SK-N-SH treated with all-trans-retinoic acid at 6 μM for 48 hours (cell line): ENCODE data around the gene PHACTR2.

ENCODE experiments used
- ATAC-seq: fragments of 200-7000 bp; cut with Tn5 transposase; 3 replicates; pipeline ENCODE4 v1.9.1; 2020; ENCODE audit warnings: mild to moderate bottlenecking, moderate library complexity
- ARNTL ChIP-seq: fragments of 450-650 bp; formaldehyde crosslinking; IDR thresholded peaks from 2 replicates; pipeline ENCODE4 v1.5.0; 2020; ENCODE audit warnings: low read depth, mild to moderate bottlenecking, moderate library complexity, borderline replicate concordance
- CSDC2 ChIP-seq: fragments of 250-450 bp; sonication (Bioruptor Pico); IDR thresholded peaks from 2 replicates; pipeline ENCODE4 v1.5.0; 2020; ENCODE audit warnings: mild to moderate bottlenecking, moderate library complexity
- ESRRG ChIP-seq: fragments of 250-450 bp; sonication (Bioruptor Pico); IDR thresholded peaks from 2 replicates; pipeline ENCODE4 v1.6.1; 2021; ENCODE audit warnings: mild to moderate bottlenecking
- GLIS3 ChIP-seq: fragments of 250-450 bp; sonication (Bioruptor Pico); IDR thresholded peaks from 2 replicates; pipeline ENCODE4 v1.5.0; 2020; ENCODE audit warnings: mild to moderate bottlenecking, moderate library complexity
- ISL1 ChIP-seq: fragments of 250-450 bp; sonication (Bioruptor Pico); IDR thresholded peaks from 2 replicates; pipeline ENCODE4 v2.1.2; 2022; ENCODE audit warnings: mild to moderate bottlenecking, moderate library complexity
- OSR1 ChIP-seq: fragments of 250-450 bp; sonication (Bioruptor Pico); IDR thresholded peaks from 2 replicates; pipeline ENCODE4 v1.8.0; 2022; ENCODE audit warnings: moderate library complexity, mild to moderate bottlenecking, inconsistent platforms
- RARB ChIP-seq: fragments of 250-450 bp; sonication (Bioruptor Pico); IDR thresholded peaks from 2 replicates; pipeline ENCODE4 v1.8.0; 2021; ENCODE audit warnings: mild to moderate bottlenecking, moderate library complexity
- TCF4 ChIP-seq: fragments of 250-450 bp; sonication (Bioruptor Pico); IDR thresholded peaks from 2 replicates; pipeline ENCODE4 v1.8.0; 2021; ENCODE audit warnings: mild to moderate bottlenecking, moderate library complexity, borderline replicate concordance
- TOX ChIP-seq: fragments of 250-450 bp; sonication (Bioruptor Pico); IDR thresholded peaks from 2 replicates; pipeline ENCODE4 v1.8.0; 2021; ENCODE audit warnings: mild to moderate bottlenecking, moderate library complexity, borderline replicate concordance
- ZC3H10 ChIP-seq: fragments of 250-450 bp; sonication (Bioruptor Pico); IDR thresholded peaks from 2 replicates; pipeline ENCODE4 v1.5.1; 2021; ENCODE audit warnings: mild to moderate bottlenecking, moderate library complexity
- ZNF565 ChIP-seq: fragments of 450-650 bp; formaldehyde crosslinking; conservative IDR thresholded peaks from 2 replicates; pipeline ENCODE4 v1.5.0; 2020; ENCODE audit warnings: low read depth, mild to moderate bottlenecking, moderate library complexity
- ZNF70 ChIP-seq: fragments of 450-650 bp; formaldehyde crosslinking; IDR thresholded peaks from 2 replicates; pipeline ENCODE4 v1.5.0; 2020; ENCODE audit warnings: mild to moderate bottlenecking, moderate library complexity
- ZNF8 ChIP-seq: fragments of 450-650 bp; formaldehyde crosslinking; IDR thresholded peaks from 2 replicates; pipeline ENCODE4 v1.5.0; 2020; ENCODE audit warnings: mild to moderate bottlenecking, moderate library complexity
- TF ChIP-seq, protein P1 (sequence below): fragments of 250-450 bp; sonication (Bioruptor Pico); IDR thresholded peaks from 2 replicates; pipeline ENCODE4 v1.5.0; 2020; ENCODE audit warnings: mild to moderate bottlenecking, moderate library complexity
- TF ChIP-seq, protein P2 (sequence below): fragments of 250-450 bp; sonication (Bioruptor Pico); IDR thresholded peaks from 2 replicates; pipeline ENCODE4 v1.5.1; 2020; ENCODE audit warnings: low read depth, mild to moderate bottlenecking, moderate library complexity
- TF ChIP-seq, protein P3 (sequence below): fragments of 250-450 bp; sonication (Bioruptor Pico); IDR thresholded peaks from 2 replicates; pipeline ENCODE4 v1.8.0; 2020; ENCODE audit warnings: mild to moderate bottlenecking, moderate library complexity, borderline replicate concordance
- TF ChIP-seq, protein P4 (sequence below): fragments of 250-450 bp; sonication (Bioruptor Pico); IDR thresholded peaks from 2 replicates; pipeline ENCODE4 v1.8.0; 2021; ENCODE audit warnings: low read depth, mild to moderate bottlenecking, moderate library complexity, borderline replicate concordance

Gene PHACTR2

DNA sequence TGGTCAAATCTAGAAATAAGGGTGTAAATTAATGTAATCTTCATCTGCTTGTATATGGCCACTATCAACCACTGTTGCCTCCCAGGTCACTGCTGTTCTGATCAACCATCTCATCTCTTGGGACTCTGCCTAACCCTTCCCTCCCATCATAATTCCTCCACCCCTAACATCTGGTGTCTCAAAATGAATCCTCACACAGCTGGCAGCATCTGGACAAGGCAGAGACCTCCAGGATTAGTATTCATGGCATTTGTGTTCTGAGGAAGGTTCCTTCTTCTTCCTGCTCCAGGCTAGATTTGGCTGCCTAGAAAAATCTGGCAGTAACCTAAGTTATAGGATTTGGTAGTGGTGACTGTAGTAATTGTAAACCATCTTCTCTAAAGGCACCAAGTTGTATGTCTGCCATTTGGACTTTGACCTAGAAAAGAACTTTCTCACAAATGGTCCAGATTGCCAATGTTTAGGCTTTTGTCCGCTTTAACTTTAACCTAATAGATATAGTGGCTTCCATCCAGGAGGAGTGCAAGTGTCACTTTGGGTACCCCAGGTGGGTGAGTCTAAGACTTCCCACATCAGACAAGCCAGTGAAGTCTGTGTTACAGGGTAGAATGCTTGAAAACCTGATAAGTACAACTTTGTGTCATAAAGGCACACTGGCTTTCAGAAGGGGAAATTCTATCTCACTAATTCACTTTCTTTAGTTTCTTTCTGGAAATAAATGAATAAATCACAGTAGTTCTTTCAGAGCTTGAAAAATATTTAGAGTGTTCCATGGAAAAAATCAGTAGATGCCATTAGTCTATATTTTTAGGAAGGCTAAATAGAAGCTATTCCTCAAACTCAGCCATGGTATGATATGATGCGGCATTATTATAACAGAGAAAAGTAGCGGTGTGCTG is 3.0 kb upstream of the PHACTR2 start:
- TF ChIP-seq, protein P1, sequence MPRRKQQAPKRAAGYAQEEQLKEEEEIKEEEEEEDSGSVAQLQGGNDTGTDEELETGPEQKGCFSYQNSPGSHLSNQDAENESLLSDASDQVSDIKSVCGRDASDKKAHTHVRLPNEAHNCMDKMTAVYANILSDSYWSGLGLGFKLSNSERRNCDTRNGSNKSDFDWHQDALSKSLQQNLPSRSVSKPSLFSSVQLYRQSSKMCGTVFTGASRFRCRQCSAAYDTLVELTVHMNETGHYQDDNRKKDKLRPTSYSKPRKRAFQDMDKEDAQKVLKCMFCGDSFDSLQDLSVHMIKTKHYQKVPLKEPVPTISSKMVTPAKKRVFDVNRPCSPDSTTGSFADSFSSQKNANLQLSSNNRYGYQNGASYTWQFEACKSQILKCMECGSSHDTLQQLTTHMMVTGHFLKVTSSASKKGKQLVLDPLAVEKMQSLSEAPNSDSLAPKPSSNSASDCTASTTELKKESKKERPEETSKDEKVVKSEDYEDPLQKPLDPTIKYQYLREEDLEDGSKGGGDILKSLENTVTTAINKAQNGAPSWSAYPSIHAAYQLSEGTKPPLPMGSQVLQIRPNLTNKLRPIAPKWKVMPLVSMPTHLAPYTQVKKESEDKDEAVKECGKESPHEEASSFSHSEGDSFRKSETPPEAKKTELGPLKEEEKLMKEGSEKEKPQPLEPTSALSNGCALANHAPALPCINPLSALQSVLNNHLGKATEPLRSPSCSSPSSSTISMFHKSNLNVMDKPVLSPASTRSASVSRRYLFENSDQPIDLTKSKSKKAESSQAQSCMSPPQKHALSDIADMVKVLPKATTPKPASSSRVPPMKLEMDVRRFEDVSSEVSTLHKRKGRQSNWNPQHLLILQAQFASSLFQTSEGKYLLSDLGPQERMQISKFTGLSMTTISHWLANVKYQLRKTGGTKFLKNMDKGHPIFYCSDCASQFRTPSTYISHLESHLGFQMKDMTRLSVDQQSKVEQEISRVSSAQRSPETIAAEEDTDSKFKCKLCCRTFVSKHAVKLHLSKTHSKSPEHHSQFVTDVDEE: no peak
- no peak for ATAC-seq

DNA sequence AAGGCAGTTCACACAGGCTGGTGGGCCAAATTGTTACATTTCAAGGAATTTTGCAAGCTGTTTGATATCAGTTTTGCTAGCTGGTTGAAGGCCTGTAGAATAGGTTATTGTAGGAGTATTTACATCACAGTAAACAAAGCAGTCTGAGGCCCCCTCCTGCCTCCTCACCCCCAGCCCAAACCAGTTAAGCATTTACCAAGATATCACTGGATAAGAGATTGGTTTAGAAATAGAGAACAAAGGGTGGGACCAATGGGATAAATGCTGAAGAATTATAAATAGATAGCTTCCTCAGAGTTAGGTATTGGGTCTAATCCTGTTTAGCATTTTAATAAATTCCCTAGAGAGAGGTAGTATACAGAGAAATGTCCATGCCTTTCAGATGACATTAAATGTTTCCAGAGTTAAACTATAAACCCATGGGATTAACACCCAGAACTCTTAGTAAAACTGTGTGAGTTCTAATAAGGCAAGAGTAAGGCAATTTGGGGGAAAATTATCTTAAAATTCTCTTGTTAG is 2.3 kb upstream of the PHACTR2 start:
- ATAC-seq: no peak
- no peak for TF ChIP-seq ZNF70 (CRISPR knock-in tag)
- TF ChIP-seq ZNF565 (CRISPR knock-in tag): no peak
- no peak for TF ChIP-seq ISL1 (CRISPR knock-in tag)
- TF ChIP-seq ESRRG (CRISPR knock-in tag): no peak
- TF ChIP-seq, protein P2, sequence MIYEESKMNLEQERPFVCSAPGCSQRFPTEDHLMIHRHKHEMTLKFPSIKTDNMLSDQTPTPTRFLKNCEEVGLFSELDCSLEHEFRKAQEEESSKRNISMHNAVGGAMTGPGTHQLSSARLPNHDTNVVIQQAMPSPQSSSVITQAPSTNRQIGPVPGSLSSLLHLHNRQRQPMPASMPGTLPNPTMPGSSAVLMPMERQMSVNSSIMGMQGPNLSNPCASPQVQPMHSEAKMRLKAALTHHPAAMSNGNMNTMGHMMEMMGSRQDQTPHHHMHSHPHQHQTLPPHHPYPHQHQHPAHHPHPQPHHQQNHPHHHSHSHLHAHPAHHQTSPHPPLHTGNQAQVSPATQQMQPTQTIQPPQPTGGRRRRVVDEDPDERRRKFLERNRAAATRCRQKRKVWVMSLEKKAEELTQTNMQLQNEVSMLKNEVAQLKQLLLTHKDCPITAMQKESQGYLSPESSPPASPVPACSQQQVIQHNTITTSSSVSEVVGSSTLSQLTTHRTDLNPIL (CRISPR knock-in tag): no peak
- TF ChIP-seq, protein P3, sequence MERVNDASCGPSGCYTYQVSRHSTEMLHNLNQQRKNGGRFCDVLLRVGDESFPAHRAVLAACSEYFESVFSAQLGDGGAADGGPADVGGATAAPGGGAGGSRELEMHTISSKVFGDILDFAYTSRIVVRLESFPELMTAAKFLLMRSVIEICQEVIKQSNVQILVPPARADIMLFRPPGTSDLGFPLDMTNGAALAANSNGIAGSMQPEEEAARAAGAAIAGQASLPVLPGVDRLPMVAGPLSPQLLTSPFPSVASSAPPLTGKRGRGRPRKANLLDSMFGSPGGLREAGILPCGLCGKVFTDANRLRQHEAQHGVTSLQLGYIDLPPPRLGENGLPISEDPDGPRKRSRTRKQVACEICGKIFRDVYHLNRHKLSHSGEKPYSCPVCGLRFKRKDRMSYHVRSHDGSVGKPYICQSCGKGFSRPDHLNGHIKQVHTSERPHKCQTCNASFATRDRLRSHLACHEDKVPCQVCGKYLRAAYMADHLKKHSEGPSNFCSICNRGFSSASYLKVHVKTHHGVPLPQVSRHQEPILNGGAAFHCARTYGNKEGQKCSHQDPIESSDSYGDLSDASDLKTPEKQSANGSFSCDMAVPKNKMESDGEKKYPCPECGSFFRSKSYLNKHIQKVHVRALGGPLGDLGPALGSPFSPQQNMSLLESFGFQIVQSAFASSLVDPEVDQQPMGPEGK (CRISPR knock-in tag): no peak
- TF ChIP-seq TOX (CRISPR knock-in tag): no peak
- no peak for TF ChIP-seq CSDC2
- no peak for TF ChIP-seq ZNF8 (CRISPR knock-in tag)
- no peak for TF ChIP-seq RARB (CRISPR knock-in tag)
- TF ChIP-seq ARNTL (CRISPR knock-in tag): no peak

DNA sequence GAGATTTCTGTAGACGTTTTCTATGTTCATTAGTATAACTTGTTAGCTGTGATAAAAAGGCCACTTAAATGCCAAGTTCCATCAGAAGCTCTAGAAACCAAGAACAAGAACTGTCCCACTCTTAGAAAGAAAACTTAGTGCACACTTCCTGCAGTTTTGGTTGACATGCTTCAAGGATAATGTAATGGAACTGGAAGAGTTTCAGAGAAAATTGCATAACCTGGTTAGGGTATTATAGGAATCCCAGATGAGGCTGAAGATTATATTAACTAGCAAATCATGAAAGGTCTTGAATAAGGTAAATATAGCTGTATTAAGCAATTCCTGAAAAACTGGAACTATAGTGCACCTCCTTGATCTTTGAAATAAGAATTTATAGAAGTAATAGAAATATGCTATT is 1.8 kb upstream of the PHACTR2 start:
- no peak for TF ChIP-seq ZNF565 (CRISPR knock-in tag)
- TF ChIP-seq, protein P2 (CRISPR knock-in tag): 0 out of 2 replicates have a peak, but pooled peaks have one; percentile 32
- peak; percentile 47 for TF ChIP-seq ISL1 (CRISPR knock-in tag)
- no peak for ATAC-seq

DNA sequence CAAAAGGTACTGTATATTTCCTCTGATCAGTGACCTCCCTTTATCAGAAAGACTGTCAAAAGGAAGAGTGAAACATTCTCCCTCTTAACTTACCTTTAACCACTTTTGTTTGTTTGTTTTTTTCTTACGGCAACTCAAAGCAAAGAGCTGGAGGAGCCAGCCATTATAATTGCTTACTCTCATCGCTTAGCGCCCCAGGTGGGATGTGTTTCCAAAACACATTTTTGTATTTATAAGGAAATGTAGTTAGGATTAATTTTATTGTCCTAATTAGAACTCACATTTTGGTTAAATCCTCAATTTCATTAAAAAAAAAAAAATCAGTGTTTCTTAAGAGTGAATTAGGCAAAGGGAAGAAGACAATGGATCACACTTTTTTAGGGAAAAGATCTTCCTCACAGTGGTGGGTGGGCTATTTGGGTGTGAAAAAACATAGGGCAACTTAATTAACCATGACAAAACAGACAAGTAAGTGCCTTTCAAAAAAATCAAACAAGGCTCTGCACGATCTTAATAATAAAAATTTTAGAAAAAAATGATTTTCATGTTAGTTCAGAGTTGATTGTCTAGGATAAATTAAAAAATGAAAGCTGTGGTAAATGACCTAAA is 1.2 kb upstream of the PHACTR2 start:
- no peak for TF ChIP-seq GLIS3 (CRISPR knock-in tag)
- TF ChIP-seq TCF4: no peak
- no peak for TF ChIP-seq OSR1 (CRISPR knock-in tag)
- TF ChIP-seq ZNF70 (CRISPR knock-in tag): no peak
- ATAC-seq: no peak

DNA sequence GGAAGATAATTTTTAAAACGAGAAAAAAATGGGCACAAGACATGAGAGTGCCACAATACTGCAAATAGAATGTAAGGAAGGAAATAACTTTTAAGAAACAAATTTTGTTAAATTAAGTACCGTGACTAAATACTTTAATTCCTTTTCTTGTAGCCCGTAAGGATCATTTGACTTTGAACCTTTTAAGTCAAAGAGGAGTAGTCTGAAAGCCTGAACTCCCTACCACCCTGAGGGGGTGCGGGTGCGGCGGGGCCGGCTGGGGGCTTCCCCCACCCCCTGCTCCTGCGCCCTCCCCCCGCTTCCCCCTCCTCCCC is 231 bp upstream of the PHACTR2 start:
- ATAC-seq: peak; percentile 32
- TF ChIP-seq, protein P4, sequence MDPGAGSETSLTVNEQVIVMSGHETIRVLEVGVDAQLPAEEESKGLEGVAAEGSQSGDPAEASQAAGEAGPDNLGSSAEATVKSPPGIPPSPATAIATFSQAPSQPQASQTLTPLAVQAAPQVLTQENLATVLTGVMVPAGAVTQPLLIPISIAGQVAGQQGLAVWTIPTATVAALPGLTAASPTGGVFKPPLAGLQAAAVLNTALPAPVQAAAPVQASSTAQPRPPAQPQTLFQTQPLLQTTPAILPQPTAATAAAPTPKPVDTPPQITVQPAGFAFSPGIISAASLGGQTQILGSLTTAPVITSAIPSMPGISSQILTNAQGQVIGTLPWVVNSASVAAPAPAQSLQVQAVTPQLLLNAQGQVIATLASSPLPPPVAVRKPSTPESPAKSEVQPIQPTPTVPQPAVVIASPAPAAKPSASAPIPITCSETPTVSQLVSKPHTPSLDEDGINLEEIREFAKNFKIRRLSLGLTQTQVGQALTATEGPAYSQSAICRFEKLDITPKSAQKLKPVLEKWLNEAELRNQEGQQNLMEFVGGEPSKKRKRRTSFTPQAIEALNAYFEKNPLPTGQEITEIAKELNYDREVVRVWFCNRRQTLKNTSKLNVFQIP (CRISPR knock-in tag): no peak
- no peak for TF ChIP-seq ZC3H10 (CRISPR knock-in tag)
- no peak for TF ChIP-seq GLIS3 (CRISPR knock-in tag)
- no peak for TF ChIP-seq TCF4
- TF ChIP-seq ZNF565 (CRISPR knock-in tag): no peak
- no peak for TF ChIP-seq OSR1 (CRISPR knock-in tag)
- TF ChIP-seq TOX (CRISPR knock-in tag): no peak
- no peak for TF ChIP-seq ISL1 (CRISPR knock-in tag)
- no peak for TF ChIP-seq ZNF8 (CRISPR knock-in tag)
- no peak for TF ChIP-seq CSDC2
